Mammary epithelial cell (primary cell): Measurements from ENCODE around the gene ST6GAL1.

Experiments used
- CTCF ChIP-seq, 2 donors: IDR thresholded peaks in 1 of 2; conservative IDR thresholded peaks in 1 of 2; 2 replicates each; pipeline ENCODE4 v1.5.1; 2011 to 2012; ENCODE audit warnings: inconsistent platforms in 2 of 2, low read length in 2 of 2, mild to moderate bottlenecking in 2 of 2, control low read depth in 1 of 2, low read depth in 1 of 2; ENCODE audit not compliant: insufficient read depth in 1 of 2; ENCODE audit errors: extremely low read depth in 1 of 2
- EZH2 ChIP-seq: IDR thresholded peaks from 2 replicates; pipeline ENCODE4 v1.6.1; 2012; ENCODE audit warnings: low read length, inconsistent platforms, borderline replicate concordance

- TF ChIP-seq CTCF (conservative IDR thresholded peaks at IDR 0.05 in 1 of 2, IDR thresholded peaks at IDR 0.05 in 1 of 2; ENCODE audit: extremely low read depth in 1 of 2, insufficient read depth in 1 of 2, low read depth in 1 of 2, low read length in 2 of 2) (no peak), EZH2 (no peak)
These were observed 10.0 kb upstream of the ST6GAL1 start for GRCh38 chr3:186920301-186920700.
